ENCODE results near the gene CNMD.

- TF ChIP-seq EGR1 (IDR thresholded peaks at IDR 0.05) = no peak
- no peak for TF ChIP-seq MAX (IDR thresholded peaks at IDR 0.05)
- TF ChIP-seq EP300 (IDR thresholded peaks at IDR 0.05; ENCODE audit: borderline replicate concordance) = no peak
- no peak for TF ChIP-seq TEAD4 (IDR thresholded peaks at IDR 0.05)
- TF ChIP-seq FOXM1 (IDR thresholded peaks at IDR 0.05; ENCODE audit: borderline replicate concordance, low read depth) = no peak
- no peak for TF ChIP-seq TAF1 (IDR thresholded peaks at IDR 0.05; ENCODE audit: low read depth)
- no peak for TF ChIP-seq RAD21 (IDR thresholded peaks at IDR 0.05; ENCODE audit: low read depth)
- no peak for TF ChIP-seq YY1 (IDR thresholded peaks at IDR 0.05; ENCODE audit: low read depth)
- TF ChIP-seq CREB1 (IDR thresholded peaks at IDR 0.05; ENCODE audit: low read depth) = no peak
- no peak for TF ChIP-seq REST (IDR thresholded peaks at IDR 0.05; ENCODE audit: low read depth)
- TF ChIP-seq USF1 (IDR thresholded peaks at IDR 0.05) = no peak
Measured at GRCh38 chr13:52787235-52787634, 47.6 kb upstream of the CNMD start.

All from Ishikawa (cell line).